GM19452 (cell line): ENCODE measurements around the gene DDX49.

Experiments
- ATAC-seq: cut with Tn5 transposase; IDR thresholded peaks from one replicate; pipeline ENCODE4 v1.9.1; 2021; ENCODE audit not compliant: unreplicated experiment

Gene DDX49, protein sequence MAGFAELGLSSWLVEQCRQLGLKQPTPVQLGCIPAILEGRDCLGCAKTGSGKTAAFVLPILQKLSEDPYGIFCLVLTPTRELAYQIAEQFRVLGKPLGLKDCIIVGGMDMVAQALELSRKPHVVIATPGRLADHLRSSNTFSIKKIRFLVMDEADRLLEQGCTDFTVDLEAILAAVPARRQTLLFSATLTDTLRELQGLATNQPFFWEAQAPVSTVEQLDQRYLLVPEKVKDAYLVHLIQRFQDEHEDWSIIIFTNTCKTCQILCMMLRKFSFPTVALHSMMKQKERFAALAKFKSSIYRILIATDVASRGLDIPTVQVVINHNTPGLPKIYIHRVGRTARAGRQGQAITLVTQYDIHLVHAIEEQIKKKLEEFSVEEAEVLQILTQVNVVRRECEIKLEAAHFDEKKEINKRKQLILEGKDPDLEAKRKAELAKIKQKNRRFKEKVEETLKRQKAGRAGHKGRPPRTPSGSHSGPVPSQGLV

DNA sequence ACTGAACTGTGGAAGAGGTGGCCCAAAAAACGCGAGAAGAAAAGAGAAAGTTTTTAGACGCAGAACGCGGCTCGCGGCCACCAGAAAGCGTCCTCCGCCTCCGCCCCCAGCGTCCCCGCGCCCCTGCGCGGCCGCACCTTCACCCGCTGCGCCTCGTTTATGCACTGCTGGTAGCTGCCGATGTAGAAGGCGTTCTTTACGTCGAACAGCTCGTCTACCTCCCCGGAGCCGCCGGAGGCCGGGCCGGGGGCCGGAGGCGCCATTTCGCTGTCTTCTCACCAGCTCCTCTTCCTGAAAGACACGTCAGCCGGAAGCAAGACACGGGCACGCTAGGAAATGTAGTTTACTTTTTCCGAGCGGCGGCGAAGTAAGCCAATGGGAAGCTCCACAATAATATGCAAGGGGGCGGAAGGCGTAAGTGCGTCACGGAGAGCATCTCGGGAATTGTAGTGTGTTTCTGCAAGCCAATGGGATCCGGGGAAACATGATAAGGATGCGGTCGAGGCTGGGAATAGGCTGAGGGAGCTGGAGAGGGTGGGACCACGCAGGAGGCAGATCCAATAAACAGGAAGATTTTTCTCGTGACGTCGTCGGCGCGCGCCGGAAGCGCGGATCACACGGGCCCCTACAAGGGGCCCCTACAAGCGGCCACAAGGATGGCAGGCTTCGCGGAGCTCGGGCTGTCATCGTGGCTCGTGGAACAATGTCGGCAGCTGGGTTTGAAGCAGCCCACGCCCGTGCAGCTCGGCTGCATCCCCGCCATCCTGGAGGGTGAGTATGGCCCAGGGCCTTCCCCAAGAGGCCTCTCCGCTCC lies at the start of gene DDX49, which contains the start of gene COPE:
DDX49 (plus strand) TSS at position 630 of the 814 bp plus-strand sequence; CDS start at position 657, 27 bp downstream.
COPE (minus strand) TSS at position 302 of the 814 bp plus-strand sequence; CDS start at position 263, 39 bp downstream.
- peak; percentile 88 for ATAC-seq

DNA sequence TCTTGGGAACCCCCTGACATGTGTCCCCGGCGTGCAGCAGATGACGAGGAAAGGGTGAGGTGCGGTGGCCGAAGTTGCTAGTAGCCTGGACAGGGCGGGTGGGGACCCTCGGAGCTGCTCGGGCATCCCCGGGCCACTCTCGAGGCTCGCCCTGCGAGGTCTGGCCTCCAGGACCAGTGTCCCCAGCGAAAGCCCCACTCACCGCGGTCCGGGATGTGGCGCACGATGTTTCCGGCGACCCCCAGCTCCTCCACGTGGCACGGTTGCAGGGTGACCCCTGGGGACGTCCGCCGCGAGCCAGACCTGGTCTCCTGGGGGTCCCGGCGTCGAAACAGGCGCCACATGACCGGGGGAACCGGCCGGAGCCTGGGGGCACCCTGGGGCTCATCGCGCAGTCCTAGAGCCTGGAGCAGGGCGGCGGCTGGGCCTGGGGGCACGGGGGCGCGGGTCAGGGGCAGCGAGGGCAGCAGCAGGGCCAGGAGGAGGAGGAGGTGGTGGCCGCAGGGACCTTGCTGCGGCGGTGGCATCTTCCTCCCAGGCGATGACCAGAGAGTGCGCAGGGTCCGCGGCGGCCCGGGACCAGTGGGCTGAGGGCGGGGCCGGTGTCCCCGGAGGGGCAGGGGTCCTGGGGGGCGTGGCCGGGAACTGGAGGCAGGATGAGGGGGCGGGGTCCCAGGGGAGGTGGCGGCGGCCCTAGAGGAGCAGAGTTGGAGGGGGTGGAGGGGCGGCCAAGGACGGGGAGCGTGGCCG lies 49.6 kb upstream of the DDX49 start:
- no peak for ATAC-seq

DNA sequence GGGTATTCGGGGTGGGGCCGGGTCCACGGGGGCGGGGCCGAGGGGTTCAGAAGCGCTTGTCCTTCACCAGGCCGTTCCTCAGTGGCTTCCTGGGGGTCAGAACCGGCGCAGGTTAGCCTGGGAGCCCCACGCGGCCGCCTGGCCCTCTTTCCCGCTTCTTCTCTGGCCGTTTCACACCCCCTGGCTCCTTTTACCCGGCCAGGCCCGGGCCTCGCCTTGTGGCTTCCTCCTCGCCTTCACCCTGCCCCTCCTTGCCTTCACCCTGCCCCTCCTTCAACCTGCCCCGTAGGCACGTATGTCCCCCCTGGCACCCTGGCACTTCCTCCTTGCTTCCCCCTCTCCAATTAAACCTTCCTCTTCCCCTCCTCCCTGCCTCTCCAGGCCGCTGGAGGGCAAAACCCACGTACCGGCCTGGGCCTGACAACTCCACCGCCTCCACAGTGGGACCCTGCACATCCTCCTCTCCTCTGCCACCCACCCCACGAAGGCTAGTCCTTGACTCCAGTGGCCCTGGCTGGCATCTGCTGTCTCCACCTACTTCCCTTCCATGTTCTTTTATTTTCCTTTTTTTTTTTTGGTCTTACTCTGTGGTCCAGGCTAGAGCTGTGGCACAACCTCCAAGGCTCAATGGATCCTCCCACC lies 48.9 kb upstream of the DDX49 start:
- no peak for ATAC-seq

DNA sequence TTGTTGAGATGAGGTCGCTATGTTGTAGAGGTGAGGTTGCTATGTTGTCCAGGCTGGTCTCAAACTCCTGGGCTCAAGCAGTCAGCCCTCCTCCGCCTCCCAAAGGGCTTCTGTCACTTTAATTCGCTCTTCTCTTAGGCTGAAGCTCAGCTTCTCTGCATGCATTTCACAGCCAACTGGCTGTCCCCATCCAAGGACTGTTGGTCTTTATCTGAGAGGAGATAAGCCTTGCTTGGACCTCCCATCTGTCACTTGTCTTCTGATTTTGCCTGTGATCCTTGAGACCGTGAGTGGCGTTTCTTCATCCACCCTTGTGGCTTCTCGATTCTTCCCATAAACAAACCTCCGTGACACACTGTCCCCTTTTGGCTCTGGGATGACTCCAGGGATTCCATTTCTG lies 48.0 kb upstream of the DDX49 start:
- ATAC-seq, result no peak

DNA sequence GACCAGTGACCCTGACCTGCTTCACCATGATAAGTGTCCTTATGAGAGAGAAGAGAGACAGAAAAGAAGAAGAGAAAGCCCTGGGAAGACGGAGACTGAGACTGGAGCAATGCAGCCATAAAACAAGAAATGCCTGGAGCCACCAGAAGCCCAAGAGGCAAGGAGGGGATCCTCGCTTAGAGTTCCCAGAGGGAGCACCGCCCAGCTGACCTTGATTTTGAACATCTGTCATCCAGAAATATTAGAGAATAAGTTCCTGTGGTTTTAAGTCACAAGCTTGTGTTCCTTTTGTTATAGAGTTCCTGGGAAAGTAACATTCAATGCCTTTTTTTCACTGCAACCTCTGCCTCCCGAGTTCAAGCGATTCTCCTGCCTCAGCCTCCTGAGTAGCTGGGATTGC lies 43.8 kb upstream of the DDX49 start:
- no peak for ATAC-seq

DNA sequence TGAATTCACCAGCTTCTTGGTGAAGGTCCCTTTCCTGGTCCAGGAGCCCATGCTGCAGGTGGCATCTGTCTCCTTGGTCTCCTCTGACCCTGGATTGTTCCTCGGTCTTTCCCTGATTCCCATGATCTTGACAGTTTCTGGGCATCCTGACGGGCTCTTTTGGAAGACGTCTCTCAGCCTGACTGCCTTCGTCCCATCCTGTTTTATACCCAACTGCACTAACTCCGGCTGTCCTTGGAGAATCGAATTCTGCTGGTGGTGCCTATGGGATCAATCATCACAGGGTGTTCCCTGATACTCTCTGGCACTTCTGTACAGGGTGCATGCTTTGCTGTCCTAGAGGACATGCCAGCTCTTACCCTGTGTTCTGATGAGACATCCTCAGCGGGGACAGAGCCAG lies 42.6 kb upstream of the DDX49 start:
- no peak for ATAC-seq

DNA sequence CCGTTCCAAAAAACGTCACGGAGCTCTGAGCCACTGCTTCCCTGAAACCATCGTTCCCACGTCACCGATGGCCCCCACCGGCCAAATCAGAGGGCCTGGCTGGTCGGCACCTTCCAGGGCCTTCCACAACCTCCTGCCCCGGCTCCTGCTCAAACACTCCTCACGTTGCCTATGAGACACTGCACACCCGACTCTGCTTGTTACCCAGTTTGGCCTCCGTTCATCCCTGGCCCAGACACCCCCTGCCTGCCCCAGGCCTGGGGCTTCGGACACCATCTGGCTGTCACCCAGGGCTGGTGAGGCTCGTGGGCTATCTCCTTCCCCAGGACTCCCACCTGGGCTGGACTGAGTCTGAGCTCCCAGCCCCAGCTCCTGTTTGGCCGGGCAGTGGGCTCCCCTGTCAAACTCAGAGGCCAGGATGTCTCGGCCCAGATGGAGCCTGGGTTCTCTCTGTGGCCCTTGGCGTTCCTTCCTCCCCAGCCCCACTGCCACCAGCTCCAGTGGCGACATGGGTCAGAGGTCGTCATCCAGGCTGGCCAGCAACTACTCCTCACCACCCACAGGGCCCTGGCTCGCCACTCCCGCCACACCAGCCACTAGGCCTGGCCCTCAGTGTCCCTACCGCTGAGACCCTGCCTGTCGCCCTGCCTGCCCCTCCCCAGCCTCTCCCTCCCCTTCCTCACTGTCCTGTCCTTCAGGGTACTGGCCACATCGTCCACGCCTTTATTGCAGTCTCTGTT lies 41.3 kb upstream of the DDX49 start:
- no peak for ATAC-seq

DNA sequence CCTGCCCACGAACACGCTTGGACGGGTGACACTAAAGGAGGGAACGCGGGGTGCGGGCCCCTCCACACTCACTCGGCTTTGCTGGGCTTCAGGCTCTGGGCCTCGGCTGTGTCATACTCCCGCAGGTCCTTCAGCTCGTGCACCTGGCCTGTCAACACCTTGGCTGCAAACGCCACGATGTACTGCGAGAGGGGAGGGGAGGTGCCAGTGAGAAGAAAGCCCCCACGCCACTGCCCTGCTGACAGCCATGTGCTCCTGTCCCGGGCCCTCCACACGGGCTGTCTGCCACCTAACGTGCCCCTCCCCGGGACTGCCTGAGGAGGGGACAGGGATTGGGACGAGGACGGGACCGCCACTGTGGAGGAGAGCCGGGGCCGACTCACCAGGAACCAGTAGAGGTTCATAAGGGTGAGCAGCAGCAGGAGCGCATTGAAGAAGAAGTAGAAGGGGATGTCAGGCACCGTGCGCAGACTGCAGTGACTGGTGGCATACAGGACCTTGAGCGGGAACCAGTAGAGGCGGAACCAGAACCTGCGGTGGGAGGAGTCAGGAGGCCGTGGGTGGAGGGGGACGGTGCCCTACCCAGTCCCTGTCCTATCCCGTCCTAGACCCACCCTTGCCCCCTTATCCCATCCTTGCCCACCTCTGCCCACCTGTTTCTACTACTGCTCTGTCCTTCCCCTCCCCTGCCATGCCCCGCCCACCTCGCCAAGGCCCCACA lies 40.5 kb upstream of the DDX49 start:
- no peak for ATAC-seq

DNA sequence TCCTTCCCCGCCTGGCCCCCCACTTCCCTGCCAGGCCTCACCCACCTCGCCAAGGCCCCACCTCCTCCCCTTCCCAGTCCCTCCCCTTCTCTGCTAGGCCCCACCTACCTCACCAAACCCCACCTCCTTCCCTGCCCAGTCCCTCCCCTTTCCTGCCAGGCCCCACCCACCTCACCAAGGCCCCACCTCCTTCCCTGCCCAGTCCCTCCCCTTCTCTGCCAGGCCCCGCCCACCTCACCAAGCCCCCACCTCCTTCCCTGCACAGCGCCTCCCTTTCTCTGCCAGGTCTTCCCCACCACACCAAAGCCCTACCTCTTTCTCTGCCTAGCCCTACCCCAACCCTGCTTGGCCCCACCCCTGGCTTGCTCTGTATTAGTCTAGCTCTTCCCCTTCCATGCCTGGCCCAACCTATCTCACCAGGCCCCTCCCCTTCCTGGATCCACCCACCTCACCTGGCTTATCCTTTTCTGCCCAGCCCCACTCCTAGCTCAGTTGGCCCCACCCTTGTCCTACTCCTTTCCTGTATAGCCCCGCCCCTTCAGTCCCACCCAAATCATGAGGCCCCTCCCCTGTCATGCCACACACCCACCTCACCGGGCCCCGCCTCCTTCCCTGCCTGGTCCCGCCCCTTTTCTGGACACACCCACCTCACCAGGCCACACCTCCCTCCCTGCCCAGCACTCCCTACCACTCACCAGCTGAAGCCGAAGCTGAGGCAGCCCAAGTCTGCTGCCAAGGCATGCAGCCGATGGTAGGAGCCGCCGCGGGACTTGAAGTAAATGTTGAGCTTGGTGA lies 39.7 kb upstream of the DDX49 start:
- no peak for ATAC-seq

DNA sequence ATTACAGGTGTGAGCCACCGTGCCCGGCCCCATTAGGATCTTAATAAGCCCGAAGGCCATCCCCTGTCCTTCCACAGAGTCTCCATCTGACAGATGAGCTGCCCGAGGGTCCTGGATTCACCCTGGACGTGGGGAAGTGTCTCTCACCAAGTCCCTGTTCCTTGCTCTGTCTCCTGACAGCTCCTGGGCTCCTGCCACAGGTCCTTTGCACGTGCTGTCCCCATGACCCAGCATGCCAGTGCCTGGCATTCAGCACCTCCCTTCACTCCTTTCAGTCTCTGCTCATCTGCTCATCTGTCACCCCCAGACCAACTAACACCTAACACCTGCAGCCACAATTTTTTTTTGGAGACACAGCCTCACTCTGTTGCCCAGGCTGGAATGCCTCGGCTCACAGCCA lies 38.0 kb upstream of the DDX49 start:
- no peak for ATAC-seq

DNA sequence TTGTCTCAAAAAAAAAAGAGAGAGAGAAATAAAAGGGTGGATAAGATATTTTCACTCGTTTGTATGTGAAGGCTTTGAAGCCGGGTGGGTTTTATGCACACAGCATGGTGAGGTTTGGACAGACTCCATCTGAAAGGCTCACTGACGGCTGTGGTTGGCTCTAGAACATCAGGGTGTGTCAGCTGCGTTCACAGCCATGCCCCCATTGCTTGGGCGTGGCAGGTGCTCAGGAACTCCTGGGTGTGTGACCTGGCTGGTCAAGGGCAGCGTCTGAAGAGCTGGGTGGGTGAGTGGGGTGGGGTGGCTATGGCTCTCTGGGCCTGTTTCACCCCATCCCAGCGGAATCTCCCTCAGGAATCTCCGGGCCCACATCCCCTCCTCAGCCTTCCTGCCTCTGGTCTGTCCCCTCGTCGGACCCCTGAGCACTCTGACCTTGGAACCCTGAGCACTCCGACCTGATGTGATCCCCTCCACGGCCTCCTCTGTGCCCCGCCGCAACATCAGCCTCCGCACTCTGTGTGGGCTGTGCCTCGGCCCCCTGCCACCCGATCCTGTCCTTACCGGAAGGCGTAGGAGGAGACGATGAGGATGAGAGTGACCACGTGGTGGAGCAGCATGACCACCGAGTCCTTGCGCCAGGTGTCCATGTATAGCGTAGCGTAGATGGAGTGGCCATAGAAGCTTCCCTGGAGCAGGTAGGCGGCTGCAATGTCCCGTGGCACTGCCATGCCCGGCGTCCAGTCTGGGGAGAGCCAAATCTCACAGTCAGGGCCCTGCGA lies 35.8 kb upstream of the DDX49 start:
- no peak for ATAC-seq

DNA sequence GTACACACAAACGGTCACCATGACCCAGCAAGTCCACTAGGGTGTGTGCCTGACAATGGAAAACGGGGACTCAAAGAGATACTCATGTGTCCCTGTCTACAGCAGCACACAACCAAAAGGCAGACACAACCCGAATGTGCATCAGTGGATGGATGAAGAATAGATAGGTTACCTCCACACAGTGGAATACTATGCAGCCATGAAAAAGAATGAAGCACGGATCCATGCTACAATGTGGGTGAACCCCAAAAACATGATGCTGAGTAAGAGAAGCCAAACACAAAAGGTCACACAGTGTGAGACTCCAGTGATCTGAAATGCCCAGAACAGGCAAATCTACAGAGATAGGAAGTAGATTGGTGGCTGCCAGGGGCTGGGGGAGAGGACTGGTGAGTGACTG lies 32.5 kb upstream of the DDX49 start:
- no peak for ATAC-seq

DNA sequence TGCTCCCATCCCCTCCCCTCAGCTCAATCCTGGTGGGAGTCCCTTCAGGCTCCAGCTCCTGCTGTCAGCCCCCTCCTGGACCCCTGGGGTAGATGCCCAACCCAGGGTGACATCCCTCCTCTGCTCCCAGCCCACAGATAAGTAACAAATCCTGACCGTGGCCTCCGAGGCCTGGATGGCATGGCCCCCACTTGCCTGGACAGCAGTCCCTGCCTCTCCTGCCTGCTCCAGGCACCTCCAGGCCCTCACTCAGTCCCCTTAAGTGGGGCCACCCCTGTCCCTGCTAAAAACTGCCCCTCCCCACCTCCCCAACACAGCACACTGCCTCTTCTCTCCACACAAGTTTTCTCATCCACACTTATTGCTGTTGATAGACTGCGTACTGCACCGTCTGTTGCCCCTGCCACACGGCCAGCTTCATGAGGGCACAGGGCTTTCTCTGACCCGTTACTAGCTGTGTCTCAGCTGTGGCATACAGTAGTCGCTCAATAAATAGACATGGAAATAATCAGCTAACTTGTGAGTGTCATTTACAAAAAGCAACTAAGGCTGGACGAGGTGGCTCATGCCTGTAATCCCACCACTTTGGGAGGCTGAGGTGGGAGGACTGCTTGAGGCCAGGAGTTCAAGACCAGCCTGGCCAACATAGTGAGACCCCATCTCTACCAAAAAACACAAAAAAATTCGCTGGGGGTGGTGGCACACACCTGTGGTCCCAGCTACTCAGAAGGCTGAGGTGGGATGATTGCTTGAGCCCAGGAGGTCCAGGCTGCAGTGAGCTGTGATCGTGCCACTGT lies 29.4 kb upstream of the DDX49 start:
- ATAC-seq, result no peak

DNA sequence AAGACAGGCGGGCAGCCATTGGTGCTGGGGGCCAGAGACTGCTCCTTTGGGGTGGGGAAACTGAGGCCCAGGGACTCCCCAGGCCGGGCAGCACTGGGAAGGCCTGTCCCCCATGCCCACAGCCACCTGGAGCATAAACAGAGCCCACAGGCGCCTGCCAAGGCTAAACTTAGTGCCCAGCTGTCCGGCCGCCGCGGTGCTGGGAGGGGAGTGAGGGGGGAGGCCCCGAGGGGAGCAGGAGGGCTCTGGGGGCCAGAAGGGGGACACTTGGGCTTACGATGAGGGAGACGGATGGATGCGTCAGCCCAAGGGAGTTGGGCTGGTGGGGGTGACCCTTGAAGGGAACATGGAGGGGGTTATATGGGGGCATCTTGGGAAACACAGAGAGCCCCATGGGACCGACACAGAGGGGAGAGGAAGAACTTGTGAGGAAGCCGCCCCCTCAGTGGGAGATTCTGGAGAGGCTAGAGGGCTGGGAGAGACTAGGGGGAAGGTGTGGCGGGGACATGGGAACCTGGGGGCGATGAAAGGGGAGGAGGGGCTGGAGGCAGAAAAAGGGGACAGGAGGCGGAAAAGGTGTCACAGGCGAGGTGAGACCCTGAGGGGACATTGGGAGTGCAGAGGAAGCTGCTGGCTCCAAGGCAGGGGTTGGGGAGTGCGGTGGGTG lies 25.8 kb upstream of the DDX49 start:
- no peak for ATAC-seq

DNA sequence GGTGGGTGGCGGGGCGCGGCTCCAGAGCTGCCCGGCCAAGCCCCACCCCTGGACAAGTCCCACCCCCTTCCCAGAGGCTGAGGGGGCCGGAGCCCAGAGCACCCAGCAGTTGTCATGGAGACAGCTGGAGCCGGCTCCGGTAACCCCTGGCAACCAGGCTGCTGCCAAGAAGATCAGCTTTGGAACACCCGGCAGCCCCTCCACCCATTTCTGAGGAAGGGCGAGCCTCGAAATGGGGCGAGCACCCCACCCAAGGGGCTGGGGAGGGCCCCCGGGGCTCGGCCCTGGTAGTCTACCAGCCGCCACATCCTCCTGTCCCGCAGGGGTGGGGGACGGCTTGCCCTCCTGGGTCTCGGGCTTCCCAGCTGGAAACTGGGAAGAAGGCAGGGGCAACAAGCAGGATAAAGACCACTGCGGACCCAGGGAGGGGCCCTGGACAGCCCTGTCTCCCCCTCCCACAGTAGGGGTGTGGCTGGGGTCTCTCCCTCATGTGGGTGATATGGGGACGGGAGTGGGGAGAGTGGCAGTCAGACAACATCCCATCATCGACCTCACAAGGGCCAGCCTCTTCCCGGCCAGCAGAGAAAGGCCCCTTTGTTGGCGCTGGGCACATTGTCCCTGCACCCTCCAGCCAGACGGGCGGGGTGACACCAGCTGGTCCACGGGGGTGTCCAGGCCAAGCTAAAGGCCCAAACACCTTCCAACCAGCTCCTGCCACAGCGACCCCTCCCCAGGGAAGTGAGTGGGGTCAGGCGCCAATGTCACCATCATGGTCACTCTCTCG lies 25.1 kb upstream of the DDX49 start:
- ATAC-seq, result no peak
